Nucleus accumbens (tissue), 56 donors: ENCODE results near the gene SDSL.

Source experiments
- DNase-seq, 56 donors: peaks; one replicate each; lab custom pipeline; 2025; lab: John Stamatoyannopoulos, UW

SDSL gene

GRCh38 chr12:113443030-113443539, 20.9 kb downstream of the SDSL start:
- DNase-seq, result no peak

DNA sequence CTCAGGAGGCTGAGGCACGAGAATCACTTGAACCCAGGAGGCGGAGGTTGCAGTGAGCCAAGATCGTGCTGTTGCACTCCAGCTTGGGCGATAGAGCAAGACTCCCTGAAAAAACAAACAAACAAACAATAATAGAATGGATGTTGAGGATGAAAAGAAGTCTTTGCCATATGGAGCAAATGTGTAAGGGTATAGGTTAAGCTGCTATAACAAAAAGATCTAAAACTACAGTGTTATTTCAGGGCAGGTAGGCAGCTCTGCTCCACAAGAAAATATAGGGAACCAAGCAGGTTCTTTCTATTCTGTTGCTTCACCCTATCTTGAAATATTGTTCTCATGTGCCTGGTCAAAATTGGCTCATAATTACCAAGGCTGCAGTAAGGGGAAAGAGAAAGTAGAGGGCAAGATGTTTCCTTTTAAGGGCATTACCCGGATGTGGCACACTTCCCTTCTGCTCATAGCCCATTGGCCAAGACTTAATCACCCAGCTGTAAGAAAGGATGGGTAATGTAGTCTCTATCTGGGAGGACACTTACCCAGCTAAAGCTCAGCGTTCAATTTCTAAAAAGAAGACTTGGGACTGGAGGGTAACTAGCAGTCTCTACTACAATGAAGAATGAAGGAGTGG, 23.5 kb downstream of the SDSL start:
- DNase-seq, result no peak

- DNase-seq, result no peak
Observed at GRCh38 chr12:113448873-113449272, 26.7 kb downstream of the SDSL start.

DNA sequence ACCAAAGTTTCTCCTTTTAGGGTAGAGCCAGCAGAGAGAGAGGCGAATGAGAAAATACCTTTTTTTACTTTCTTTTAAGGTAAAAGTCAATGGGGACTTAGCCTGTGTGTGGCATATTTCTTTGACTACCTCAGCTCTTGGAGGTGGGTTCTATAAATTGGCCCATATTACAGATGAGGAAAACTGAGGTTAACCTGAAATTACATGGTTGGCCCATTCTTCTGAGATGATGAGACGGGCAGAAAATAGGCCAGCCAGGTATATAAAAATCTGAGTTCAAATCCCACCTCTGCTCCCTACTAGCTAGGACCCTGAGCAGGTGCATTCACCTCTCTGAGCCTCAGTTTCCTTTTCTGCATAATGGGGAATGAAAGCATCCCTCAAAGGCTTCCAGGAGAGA, 27.1 kb downstream of the SDSL start:
- DNase-seq, result no peak

GRCh38 chr12:113449839-113450238, 27.7 kb downstream of the SDSL start:
- no peak for DNase-seq

DNA sequence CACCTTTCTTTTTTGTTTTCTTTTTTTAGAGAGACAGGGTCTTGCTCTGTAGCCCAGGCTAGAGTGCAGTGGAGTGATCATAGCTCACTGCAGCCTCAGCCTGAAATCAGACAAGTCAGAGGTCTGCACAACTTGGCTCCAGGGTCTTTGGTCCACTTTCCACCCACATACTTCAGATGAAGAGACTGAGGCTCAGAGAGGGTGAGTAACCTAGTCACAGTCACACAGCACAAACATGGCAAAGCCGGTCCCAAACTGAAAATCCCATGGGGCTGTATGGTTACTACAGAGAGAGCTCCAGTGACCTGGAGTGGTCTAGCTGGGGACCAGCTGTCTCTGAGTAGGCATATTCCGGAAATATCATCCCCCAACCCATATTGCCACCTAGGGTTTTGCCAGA, 30.3 kb downstream of the SDSL start:
- no peak for DNase-seq

GRCh38 chr12:113453330-113453729, 31.1 kb downstream of the SDSL start:
- DNase-seq, result no peak

DNA sequence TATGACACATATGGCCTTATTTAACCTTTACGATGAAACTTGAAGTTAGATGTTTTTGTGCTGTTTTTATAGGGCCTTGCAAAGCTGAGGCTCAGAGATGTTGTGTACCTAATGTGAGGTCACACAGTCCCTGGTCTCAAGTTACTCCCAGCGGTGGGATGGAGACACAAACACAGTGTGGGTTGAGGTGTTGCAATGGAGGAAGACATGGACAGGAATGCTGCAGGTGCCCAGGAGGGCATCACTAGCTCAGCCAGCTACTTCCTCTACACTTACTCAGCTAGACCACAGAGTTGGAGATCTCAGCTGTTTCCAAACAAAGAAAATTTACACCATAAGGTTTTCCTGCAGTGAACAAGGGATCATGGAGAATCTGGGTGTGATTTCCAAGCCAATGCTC, 34.0 kb downstream of the SDSL start:
- DNase-seq, result no peak

GRCh38 chr12:113456761-113457160, 34.6 kb downstream of the SDSL start:
- DNase-seq, result no peak

- no peak for DNase-seq
Observed at GRCh38 chr12:113457185-113457584, 35.0 kb downstream of the SDSL start.

GRCh38 chr12:113457710-113458109, 35.5 kb downstream of the SDSL start:
- DNase-seq, result no peak

- DNase-seq, result no peak
Observed at GRCh38 chr12:113459981-113460380, 37.8 kb downstream of the SDSL start.

DNA sequence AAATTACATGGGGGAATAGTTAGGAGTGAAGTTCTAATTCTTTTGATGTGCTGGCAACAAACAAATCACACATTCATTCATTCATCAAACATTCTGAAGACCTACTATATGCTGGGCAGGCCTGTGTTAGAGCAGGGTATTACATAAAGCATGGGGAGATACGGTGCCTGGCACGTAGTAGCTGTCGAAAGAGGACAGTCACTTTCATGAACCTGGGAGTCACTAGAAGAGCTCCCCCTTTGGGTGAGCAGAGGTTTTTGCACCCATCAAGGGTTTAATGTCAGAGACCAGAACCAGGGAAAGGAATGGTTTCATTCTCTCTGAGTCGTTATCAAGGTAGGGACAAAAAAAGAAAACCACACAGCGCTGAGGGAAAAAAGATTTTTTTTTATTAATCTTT, 39.5 kb downstream of the SDSL start:
- DNase-seq, result no peak

DNA sequence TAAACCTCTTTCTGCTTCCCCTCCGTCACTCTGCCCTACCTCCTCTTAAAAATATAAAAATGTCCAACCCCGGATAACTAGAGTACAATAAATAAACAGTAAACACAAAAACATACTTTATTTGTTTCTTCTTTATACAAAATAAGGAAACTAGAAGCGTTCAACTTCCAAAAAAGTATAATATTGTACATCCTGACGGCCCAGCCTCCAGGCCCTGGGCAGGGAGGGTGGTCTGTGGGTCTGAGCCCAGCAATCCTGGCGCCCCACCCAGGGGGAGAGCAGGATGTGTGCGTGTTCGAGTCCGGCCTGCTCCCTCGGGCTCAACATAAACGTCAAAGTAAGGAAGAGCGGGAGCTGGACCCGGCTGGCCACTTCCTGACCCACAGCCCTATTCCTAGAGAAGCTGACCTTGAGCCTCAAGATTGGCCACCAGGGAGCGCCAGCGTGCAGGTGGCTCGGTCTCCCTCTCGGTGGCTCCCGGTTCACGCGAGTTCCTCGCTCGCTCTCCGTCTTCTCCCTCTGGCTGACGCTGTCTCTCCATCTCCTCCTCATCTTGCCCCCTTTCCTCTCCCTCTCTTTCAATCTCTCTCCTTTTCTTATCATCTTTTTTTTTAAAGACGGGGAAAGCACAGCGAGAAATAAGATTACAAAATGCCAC, 40.1 kb downstream of the SDSL start:
- peak in 50 of 56 donors; percentile 8 to 84 (median 37) for DNase-seq

DNA sequence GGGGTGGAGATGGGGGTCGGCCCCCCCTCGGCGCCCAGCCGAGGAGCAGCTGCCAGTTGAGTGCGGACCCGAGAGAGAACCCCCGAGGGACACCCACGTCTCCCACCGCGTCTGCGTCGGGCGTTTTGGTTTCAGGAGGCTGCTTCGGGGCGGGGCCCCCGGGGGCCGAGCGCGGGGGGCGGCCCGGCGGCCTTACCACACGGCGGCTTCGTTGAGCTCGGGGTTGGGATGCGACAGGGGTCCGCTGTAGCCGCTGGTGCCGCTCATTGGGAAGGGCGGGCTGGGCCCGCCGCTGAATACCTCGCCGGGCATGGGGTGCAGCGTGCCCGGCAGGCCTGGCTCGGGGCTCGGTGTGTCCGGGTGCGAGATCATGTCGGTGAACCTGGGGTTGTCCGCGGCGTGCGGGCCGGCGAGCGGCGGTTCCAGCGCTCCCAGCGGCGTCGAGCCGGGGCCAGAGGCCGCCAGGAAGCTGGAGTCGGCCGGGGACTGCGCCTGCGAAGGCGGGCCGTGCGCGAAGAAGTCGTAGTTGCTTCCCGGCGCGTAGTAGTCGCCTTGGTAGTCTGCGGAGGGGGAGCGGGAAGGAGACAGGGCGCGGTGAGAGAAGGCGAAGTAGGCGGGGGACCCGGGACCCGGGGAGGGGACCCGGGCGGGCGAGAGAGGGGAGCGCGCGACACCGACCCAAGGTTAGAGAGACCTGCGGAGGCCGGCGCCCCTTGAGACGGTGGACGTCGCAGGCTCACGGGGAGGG, 41.0 kb downstream of the SDSL start:
- DNase-seq, result no peak

GRCh38 chr12:113463746-113464451, 41.7 kb downstream of the SDSL start:
- DNase-seq, result no peak

- no peak for DNase-seq
Observed at GRCh38 chr12:113464452-113464775, 42.2 kb downstream of the SDSL start.

DNA sequence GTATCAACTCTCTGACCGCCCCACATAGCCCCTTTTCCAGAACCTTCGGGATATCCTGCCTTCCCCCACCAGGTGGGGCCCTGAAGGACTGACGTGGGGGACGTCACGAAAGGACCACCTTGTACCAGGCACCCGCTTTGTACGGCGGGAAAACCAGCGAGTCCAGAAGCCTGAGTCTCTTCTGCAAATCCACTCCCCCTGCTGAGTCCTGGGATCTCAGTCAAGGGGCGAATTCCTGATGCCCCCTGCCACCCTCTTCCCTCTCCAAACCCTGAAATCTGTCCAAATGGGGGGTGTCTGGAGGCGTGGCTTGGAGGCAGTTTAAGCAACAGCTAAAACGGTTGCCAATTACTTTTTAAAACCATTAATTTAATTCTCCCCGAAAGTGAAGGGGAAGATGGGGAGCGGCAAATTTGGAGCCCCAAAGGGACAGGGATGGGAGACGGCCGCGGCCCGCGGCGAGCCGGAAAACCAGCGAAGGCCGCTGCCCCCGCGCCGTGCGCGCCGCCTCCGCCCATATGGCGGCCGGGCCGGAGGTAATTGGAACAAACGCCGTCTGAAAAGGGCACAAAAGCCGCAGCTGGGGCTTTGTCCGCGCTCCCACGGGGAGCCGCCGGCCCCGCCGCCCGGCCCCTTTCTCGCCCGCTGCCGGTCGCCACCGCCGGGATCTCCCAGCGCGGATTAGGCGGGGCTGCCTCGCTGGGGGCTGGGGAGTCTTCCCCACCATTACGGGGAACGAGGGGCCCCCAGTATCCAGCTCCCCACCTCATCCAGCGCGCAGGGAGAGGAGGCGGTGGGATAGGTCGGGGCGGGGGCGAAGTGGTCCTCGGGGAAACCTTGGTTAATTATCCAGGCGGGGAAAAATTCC, 42.9 kb downstream of the SDSL start:
- DNase-seq, result no peak

GRCh38 chr12:113465808-113466453, 43.8 kb downstream of the SDSL start:
- DNase-seq, result no peak
